ENCODE measurements around the gene UBA7. TPM values are rescaled to one million over a fixed set of nuclear protein-coding genes. Genes with fewer than 3 reads are reported as not detected.

Gene UBA7
- total RNA-seq, 1 experiment from 2014 or later, result 0.85 TPM

DNA sequence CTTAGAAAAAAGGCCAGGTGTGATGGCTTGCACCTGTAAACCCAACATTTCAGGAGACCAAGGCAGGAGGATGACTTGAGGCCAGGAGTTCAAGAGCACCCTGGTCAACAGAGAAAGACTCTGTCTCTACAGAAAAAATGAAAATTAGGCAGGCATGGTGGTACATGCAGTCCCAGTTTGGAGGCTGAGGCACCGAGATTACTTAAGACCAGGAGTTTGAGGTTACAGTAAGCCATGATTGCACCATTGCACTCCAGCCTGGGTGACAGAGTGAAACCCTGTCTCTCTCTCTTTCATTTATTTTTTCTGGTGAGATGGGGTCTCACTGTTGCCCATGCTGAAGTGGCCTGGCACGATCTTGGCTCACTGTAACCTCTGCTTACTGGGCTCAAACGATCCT, 52.1 kb downstream of the UBA7 start:
- Histone ChIP-seq H3K23ac (ENCODE audit: insufficient read length, low read depth, low read length) (no peak overlapping the region), H3K4me1 (ENCODE audit: insufficient read depth, low read length) (no peaks in the 10 kb centered on the region), H3T11ph (ENCODE audit: low read length) (no peak overlapping the region), H2BK5ac (ENCODE audit: insufficient read length, low read length) (no peak overlapping the region), H4K5ac (ENCODE audit: insufficient read length, low read depth, low read length) (no peak overlapping the region), H4K91ac (ENCODE audit: insufficient read length, low read depth, low read length) (no peak overlapping the region), H3K9ac (ENCODE audit: extremely low read depth, insufficient read length, low read length) (no peak overlapping the region), H3K79me1 (ENCODE audit: insufficient read depth, low read depth, low read length, poor library complexity, severe bottlenecking) (peaks cover 10% of the 10 kb centered on the region), H2BK120ac (ENCODE audit: low read depth, low read length, poor library complexity, severe bottlenecking) (no peak overlapping the region), H3K9me3 (ENCODE audit: control insufficient read depth, low read depth, low read length) (no peaks in the 10 kb centered on the region), H3K18ac (ENCODE audit: insufficient read length, low read depth, low read length) (no peak overlapping the region), H3K4me2 (ENCODE audit: insufficient read depth, insufficient read length, low read length) (no peak overlapping the region), H3K27me3 (ENCODE audit: insufficient read depth, low read length) (no peaks in the 10 kb centered on the region), H2BK12ac (ENCODE audit: insufficient read length, low read depth, low read length) (no peak overlapping the region), H2BK15ac (ENCODE audit: low read depth, low read length) (no peak overlapping the region), H2BK20ac (ENCODE audit: low read depth, low read length, poor library complexity, severe bottlenecking) (no peak overlapping the region), H4K20me1 (ENCODE audit: control insufficient read depth, insufficient read depth, insufficient read length) (no peaks in the 10 kb centered on the region), H3K79me2 (ENCODE audit: insufficient read depth, low read length) (no peaks in the 10 kb centered on the region; the same call in 1 of the 2 replicates), H3K23me2 (ENCODE audit: insufficient read length, low read depth, low read length, poor library complexity, severe bottlenecking) (no peaks in the 10 kb centered on the region), H3K4ac (ENCODE audit: low read depth, low read length) (no peak overlapping the region), H3K14ac (ENCODE audit: insufficient read depth, low read length) (no peak overlapping the region), H2AK5ac (ENCODE audit: insufficient read length, low read length) (no peak overlapping the region), H3K27ac (ENCODE audit: insufficient read length, low read depth, low read length) (no peak overlapping the region), H2AFZ (ENCODE audit: low read length) (no peak overlapping the region), H3K56ac (ENCODE audit: insufficient read length, low read depth, low read length) (no peak overlapping the region), H4K8ac (replicated peaks; ENCODE audit: insufficient read length, low read depth, low read length) (no peak overlapping the region)
- no peaks in the 10 kb centered on the region for H3K9me3 Mint-ChIP-seq
- no peak for DNase-seq
- H3K4me3 Mint-ChIP-seq, result no peak overlapping the region
- TF ChIP-seq CTCF (conservative IDR thresholded peaks at IDR 0.05), result no peak
- WGBS (ENCODE audit: extremely low coverage, insufficient read length, low lambda C conversion rate), result no CpG with 5 or more reads among the region's 3 CpGs
- no peaks in the 10 kb centered on the region for H3K27me3 Mint-ChIP-seq (ENCODE audit: low read depth)
- H3K27ac Mint-ChIP-seq, result peak overlapping the region in 1 of 3 experiments; percentile 86; a peak in 2 of 7 replicates
- no peaks in the 10 kb centered on the region; a peak in 1 of 7 replicates for H3K36me3 Mint-ChIP-seq (ENCODE audit: insufficient read depth in 1 of 3, low read depth in 3 of 3)
- no peaks in the 10 kb centered on the region; a peak in 2 of 4 replicates for H3K4me1 Mint-ChIP-seq

Measured in H9 (cell line).